HEK293 (cell line): ENCODE results near the gene CCDC9.

Experiments
- BCL11A ChIP-seq: fragments of 450-650 bp; formaldehyde crosslinking; IDR thresholded peaks from 2 replicates; pipeline ENCODE4 v1.5.1; 2016; ENCODE audit warnings: low read depth, missing biosample characterization, missing genetic modification characterization
- GLI4 ChIP-seq: fragments of 450-650 bp; formaldehyde crosslinking; IDR thresholded peaks from 2 replicates; pipeline ENCODE4 v1.5.1; 2016; ENCODE audit warnings: missing biosample characterization, missing genetic modification characterization
- KLF1 ChIP-seq: fragments of 450-650 bp; formaldehyde crosslinking; IDR thresholded peaks from 2 replicates; pipeline ENCODE4 v1.5.1; 2016; ENCODE audit warnings: missing biosample characterization, missing genetic modification characterization
- KLF10 ChIP-seq: fragments of 450-650 bp; IDR thresholded peaks from 2 replicates; pipeline ENCODE4 v1.5.1; 2018; ENCODE audit warnings: missing biosample characterization, mild to moderate bottlenecking, missing genetic modification characterization
- OSR2 ChIP-seq: fragments of 450-650 bp; formaldehyde crosslinking; IDR thresholded peaks from 2 replicates; pipeline ENCODE4 v1.5.1; 2016; ENCODE audit warnings: missing biosample characterization, missing genetic modification characterization
- PRDM2 ChIP-seq: fragments of 450-650 bp; formaldehyde crosslinking; IDR thresholded peaks from 2 replicates; pipeline ENCODE4 v1.5.1; 2016; ENCODE audit warnings: missing biosample characterization, missing genetic modification characterization, borderline replicate concordance
- REST ChIP-seq: fragments of 450-650 bp; formaldehyde crosslinking; IDR thresholded peaks from 2 replicates; pipeline ENCODE4 v1.5.1; 2016; ENCODE audit warnings: missing biosample characterization, missing genetic modification characterization
- SCRT1 ChIP-seq: fragments of 450-650 bp; formaldehyde crosslinking; IDR thresholded peaks from 2 replicates; pipeline ENCODE4 v1.5.1; 2016; ENCODE audit warnings: missing biosample characterization, missing genetic modification characterization, borderline replicate concordance
- SETDB1 ChIP-seq: IDR thresholded peaks from one replicate; pipeline ENCODE4 v1.6.1; 2017; ENCODE audit warnings: mild to moderate bottlenecking, low read length, moderate library complexity, mixed read lengths; ENCODE audit not compliant: insufficient read length
- SP7 ChIP-seq: fragments of 450-650 bp; formaldehyde crosslinking; IDR thresholded peaks from 2 replicates; pipeline ENCODE4 v1.5.1; 2016; ENCODE audit warnings: missing biosample characterization, missing genetic modification characterization
- ZBTB48 ChIP-seq: fragments of 450-650 bp; formaldehyde crosslinking; IDR thresholded peaks from 2 replicates; pipeline ENCODE4 v1.5.1; 2016; ENCODE audit warnings: missing biosample characterization, missing genetic modification characterization
- ZNF10 ChIP-seq: fragments of 450-650 bp; formaldehyde crosslinking; IDR thresholded peaks from 2 replicates; pipeline ENCODE4 v1.5.1; 2017; ENCODE audit warnings: missing biosample characterization, missing genetic modification characterization
- ZNF133 ChIP-seq: fragments of 450-650 bp; formaldehyde crosslinking; IDR thresholded peaks from 2 replicates; pipeline ENCODE4 v1.5.1; 2016; ENCODE audit warnings: missing biosample characterization, missing genetic modification characterization
- ZNF138 ChIP-seq: fragments of 450-650 bp; formaldehyde crosslinking; IDR thresholded peaks from 2 replicates; pipeline ENCODE4 v1.5.1; 2016; ENCODE audit warnings: missing biosample characterization, missing genetic modification characterization, borderline replicate concordance
- ZNF146 ChIP-seq: fragments of 450-650 bp; formaldehyde crosslinking; IDR thresholded peaks from 2 replicates; pipeline ENCODE4 v1.5.1; 2016; ENCODE audit warnings: missing biosample characterization, missing genetic modification characterization
- ZNF354C ChIP-seq: fragments of 450-650 bp; formaldehyde crosslinking; IDR thresholded peaks from 2 replicates; pipeline ENCODE4 v1.5.1; 2016; ENCODE audit warnings: missing biosample characterization, missing genetic modification characterization, low read depth, borderline replicate concordance
- ZNF48 ChIP-seq: fragments of 450-650 bp; formaldehyde crosslinking; IDR thresholded peaks from 2 replicates; pipeline ENCODE4 v1.5.1; 2016; ENCODE audit warnings: missing biosample characterization, missing genetic modification characterization
- ZNF555 ChIP-seq: fragments of 450-650 bp; formaldehyde crosslinking; conservative IDR thresholded peaks from 2 replicates; pipeline ENCODE4 v1.5.1; 2017; ENCODE audit warnings: missing biosample characterization, mild to moderate bottlenecking, missing genetic modification characterization, inconsistent platforms
- ZNF560 ChIP-seq: fragments of 450-650 bp; formaldehyde crosslinking; IDR thresholded peaks from 2 replicates; pipeline ENCODE4 v1.5.1; 2017; ENCODE audit warnings: missing biosample characterization, missing genetic modification characterization, borderline replicate concordance
- ZNF658 ChIP-seq: fragments of 450-650 bp; formaldehyde crosslinking; IDR thresholded peaks from 2 replicates; pipeline ENCODE4; 2016; ENCODE audit warnings: missing biosample characterization, missing genetic modification characterization
- ZNF785 ChIP-seq: fragments of 450-650 bp; formaldehyde crosslinking; IDR thresholded peaks from 2 replicates; pipeline ENCODE4 v1.5.1; 2016; ENCODE audit warnings: missing biosample characterization, missing genetic modification characterization
- ZSCAN16 ChIP-seq: fragments of 450-650 bp; formaldehyde crosslinking; IDR thresholded peaks from 2 replicates; pipeline ENCODE4 v1.5.1; 2016; ENCODE audit warnings: missing biosample characterization, missing genetic modification characterization
- ZSCAN18 ChIP-seq: fragments of 450-650 bp; formaldehyde crosslinking; IDR thresholded peaks from 2 replicates; pipeline ENCODE4 v1.5.1; 2016; ENCODE audit warnings: missing biosample characterization, missing genetic modification characterization
- TF ChIP-seq, protein P1 (sequence below): fragments of 450-650 bp; formaldehyde crosslinking; IDR thresholded peaks from 2 replicates; pipeline ENCODE4 v1.5.1; 2017; ENCODE audit warnings: missing biosample characterization, missing genetic modification characterization
- TF ChIP-seq, protein P2 (sequence below): fragments of 450-650 bp; formaldehyde crosslinking; IDR thresholded peaks from 2 replicates; pipeline ENCODE4 v1.5.1; 2016; ENCODE audit warnings: missing biosample characterization, missing genetic modification characterization
- TF ChIP-seq, protein P3 (sequence below): fragments of 450-650 bp; formaldehyde crosslinking; IDR thresholded peaks from 2 replicates; pipeline ENCODE4 v1.5.1; 2016; ENCODE audit warnings: missing biosample characterization, missing genetic modification characterization

Gene CCDC9

DNA sequence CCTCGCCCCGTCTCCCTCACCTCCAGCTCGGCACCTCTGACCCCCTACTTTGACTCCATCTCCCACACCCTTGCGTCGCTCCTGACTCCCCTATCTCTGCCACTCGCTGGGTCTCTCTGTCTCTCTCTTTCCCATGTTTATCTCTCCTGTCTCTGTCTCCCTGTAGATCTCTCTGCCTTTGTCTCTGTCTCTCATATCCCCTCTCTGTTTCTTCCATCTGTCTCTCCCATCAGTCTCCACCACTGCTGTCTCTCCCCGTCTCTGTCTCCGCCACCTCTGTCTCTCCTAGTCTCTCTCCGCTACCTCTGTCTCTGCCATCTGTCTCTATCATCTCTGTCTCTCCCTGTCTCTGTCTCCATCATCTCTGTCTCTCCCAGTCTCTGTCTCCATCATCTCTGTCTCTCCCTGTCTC is 13.0 kb upstream of the CCDC9 start (continued):
- TF ChIP-seq ZNF133 (tag by site-specific recombination) (no peak; the same call in 1 of the 2 replicates), ZBTB48 (tag by site-specific recombination) (no peak; the same call in 1 of the 2 replicates), OSR2 (tag by site-specific recombination) (no peak), ZNF10 (no peak), SETDB1 (no peak), ZNF785 (tag by site-specific recombination) (no peak), SCRT1 (tag by site-specific recombination) (no peak), KLF10 (tag by site-specific recombination) (no peak), KLF1 (tag by site-specific recombination) (peak; percentile 7), PRDM2 (no peak), ZNF658 (tag by site-specific recombination) (no peak), ZNF555 (no peak), ZSCAN18 (tag by site-specific recombination) (no peak), ZNF146 (tag by site-specific recombination) (no peak), ZSCAN16 (tag by site-specific recombination) (no peak), ZNF138 (tag by site-specific recombination) (no peak), ZNF48 (tag by site-specific recombination) (0 out of 2 replicates have a peak, but pooled peaks have one; percentile 20), SP7 (tag by site-specific recombination) (no peak), GLI4 (tag by site-specific recombination) (no peak), REST (tag by site-specific recombination) (no peak), ZNF560 (no peak), ZNF354C (tag by site-specific recombination) (no peak), BCL11A (tag by site-specific recombination) (peak; percentile 62; the same call in 1 of the 2 replicates)
- TF ChIP-seq, protein P1, sequence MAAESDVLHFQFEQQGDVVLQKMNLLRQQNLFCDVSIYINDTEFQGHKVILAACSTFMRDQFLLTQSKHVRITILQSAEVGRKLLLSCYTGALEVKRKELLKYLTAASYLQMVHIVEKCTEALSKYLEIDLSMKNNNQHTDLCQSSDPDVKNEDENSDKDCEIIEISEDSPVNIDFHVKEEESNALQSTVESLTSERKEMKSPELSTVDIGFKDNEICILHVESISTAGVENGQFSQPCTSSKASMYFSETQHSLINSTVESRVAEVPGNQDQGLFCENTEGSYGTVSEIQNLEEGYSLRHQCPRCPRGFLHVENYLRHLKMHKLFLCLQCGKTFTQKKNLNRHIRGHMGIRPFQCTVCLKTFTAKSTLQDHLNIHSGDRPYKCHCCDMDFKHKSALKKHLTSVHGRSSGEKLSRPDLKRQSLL (tag by site-specific recombination): peak; percentile 100
- TF ChIP-seq, protein P2, sequence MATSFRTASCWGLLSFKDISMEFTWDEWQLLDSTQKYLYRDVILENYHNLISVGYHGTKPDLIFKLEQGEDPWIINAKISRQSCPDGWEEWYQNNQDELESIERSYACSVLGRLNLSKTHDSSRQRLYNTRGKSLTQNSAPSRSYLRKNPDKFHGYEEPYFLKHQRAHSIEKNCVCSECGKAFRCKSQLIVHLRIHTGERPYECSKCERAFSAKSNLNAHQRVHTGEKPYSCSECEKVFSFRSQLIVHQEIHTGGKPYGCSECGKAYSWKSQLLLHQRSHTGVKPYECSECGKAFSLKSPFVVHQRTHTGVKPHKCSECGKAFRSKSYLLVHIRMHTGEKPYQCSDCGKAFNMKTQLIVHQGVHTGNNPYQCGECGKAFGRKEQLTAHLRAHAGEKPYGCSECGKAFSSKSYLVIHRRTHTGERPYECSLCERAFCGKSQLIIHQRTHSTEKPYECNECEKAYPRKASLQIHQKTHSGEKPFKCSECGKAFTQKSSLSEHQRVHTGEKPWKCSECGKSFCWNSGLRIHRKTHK (tag by site-specific recombination): no peak
- TF ChIP-seq, protein P3, sequence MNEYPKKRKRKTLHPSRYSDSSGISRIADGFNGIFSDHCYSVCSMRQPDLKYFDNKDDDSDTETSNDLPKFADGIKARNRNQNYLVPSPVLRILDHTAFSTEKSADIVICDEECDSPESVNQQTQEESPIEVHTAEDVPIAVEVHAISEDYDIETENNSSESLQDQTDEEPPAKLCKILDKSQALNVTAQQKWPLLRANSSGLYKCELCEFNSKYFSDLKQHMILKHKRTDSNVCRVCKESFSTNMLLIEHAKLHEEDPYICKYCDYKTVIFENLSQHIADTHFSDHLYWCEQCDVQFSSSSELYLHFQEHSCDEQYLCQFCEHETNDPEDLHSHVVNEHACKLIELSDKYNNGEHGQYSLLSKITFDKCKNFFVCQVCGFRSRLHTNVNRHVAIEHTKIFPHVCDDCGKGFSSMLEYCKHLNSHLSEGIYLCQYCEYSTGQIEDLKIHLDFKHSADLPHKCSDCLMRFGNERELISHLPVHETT (tag by site-specific recombination): no peak
